GM12864 (cell line): Measurements from ENCODE around the gene KRTAP1-1.

Experiments
- DNase-seq: peaks from one replicate; pipeline ENCODE4 v3.0.0-alpha.2; 2011; ENCODE audit warnings: low read depth
- H3K4me3 ChIP-seq: 2 replicates; pipeline ENCODE4 v1.5.1; 2011; ENCODE audit warnings: mild to moderate bottlenecking, low read depth, low read length, control low read depth
- CTCF ChIP-seq: IDR thresholded peaks from 2 replicates; pipeline ENCODE4 v1.5.1; 2011; ENCODE audit warnings: low read depth, mild to moderate bottlenecking, moderate library complexity, low read length, control low read depth, inconsistent platforms; ENCODE audit errors: missing control alignments

KRTAP1-1 gene

GRCh38 chr17:41026715-41027471 is 14.4 kb downstream of the KRTAP1-1 start, which contains the start of gene KRTAP1-5:
KRTAP1-5 (minus strand) TSS chr17:41027208; CDS start chr17:41027155, 53 bp downstream.
- H3K4me3 ChIP-seq: no peak within 1 kb of the TSS
- DNase-seq: no peak
- no peak for TF ChIP-seq CTCF

GRCh38 chr17:41024697-41025096 is 16.6 kb downstream of the KRTAP1-1 start:
- no peak for DNase-seq
- H3K4me3 ChIP-seq: no peak overlapping the region
- no peak for TF ChIP-seq CTCF

GRCh38 chr17:41020336-41020735 is 20.9 kb downstream of the KRTAP1-1 start:
- H3K4me3 ChIP-seq: no peak overlapping the region
- TF ChIP-seq CTCF: no peak
- DNase-seq: no peak

GRCh38 chr17:41019415-41019814 is 21.8 kb downstream of the KRTAP1-1 start:
- H3K4me3 ChIP-seq: no peak overlapping the region
- DNase-seq: no peak
- no peak for TF ChIP-seq CTCF

- no peak for TF ChIP-seq CTCF
- H3K4me3 ChIP-seq: no peak overlapping the region
- DNase-seq: no peak
Observed at GRCh38 chr17:41018541-41018940, 22.7 kb downstream of the KRTAP1-1 start.

- no peak for TF ChIP-seq CTCF
- DNase-seq: no peak
- H3K4me3 ChIP-seq: no peak overlapping the region
Observed at GRCh38 chr17:41016578-41017215, 24.6 kb downstream of the KRTAP1-1 start.
